WERI-Rb-1 (cell line): ENCODE data around the gene DAAM1.

Source experiments
- DNase-seq: peaks from one replicate; pipeline ENCODE4 v3.0.0-alpha.2; 2020
- H3K27ac ChIP-seq: fragments of 250-450 bp; sonication (Bioruptor Pico); 2 replicates; pipeline ENCODE4 v1.5.1; 2020; ENCODE audit warnings: mild to moderate bottlenecking, moderate library complexity
- H3K27me3 ChIP-seq: fragments of 250-450 bp; sonication (Bioruptor Pico); 2 replicates; pipeline ENCODE4 v1.5.1; 2021; ENCODE audit warnings: mild to moderate bottlenecking, low read depth, moderate library complexity; ENCODE audit not compliant: insufficient read depth, severe bottlenecking
- H3K36me3 ChIP-seq: fragments of 250-450 bp; sonication (Bioruptor Pico); 2 replicates; pipeline ENCODE4 v1.5.1; 2020; ENCODE audit warnings: mild to moderate bottlenecking, moderate library complexity
- H3K4me3 ChIP-seq: 2 replicates; pipeline ENCODE4 v1.5.1; 2011; ENCODE audit warnings: low read depth, mild to moderate bottlenecking, control low read depth, low read length
- H3K9me3 ChIP-seq: fragments of 250-450 bp; sonication (Bioruptor Pico); 2 replicates; pipeline ENCODE4 v1.5.1; 2021; ENCODE audit warnings: mild to moderate bottlenecking, moderate library complexity; ENCODE audit not compliant: severe bottlenecking
- TF ChIP-seq, protein P1 (sequence below): IDR thresholded peaks from 2 replicates; pipeline ENCODE4 v1.5.1; 2011; ENCODE audit warnings: low read depth, mild to moderate bottlenecking, control low read depth, inconsistent platforms, low read length

DAAM1 gene

DNA sequence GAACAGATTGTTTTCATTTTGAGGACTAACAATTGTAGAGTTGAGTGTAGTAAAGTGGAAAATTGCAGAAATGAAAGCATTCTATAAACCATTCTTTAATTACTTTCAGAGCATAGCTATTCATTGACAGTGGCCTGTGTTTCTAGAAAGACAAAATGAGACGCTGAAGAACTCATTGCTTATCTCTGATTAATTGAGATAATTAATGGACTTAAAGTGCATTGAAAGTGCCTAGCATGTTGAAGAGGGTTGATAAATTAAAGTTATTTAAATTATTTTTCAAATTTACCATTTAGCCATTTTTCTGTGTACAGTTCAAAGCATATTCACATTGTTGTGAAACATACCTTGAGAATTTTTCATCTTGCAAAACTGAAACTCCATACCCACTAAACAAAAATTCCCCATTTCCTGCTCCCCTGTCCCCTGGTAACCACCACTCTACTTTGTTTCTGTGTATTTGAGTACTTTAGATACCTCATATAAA lies 57.4 kb downstream of the DAAM1 start:
- Histone ChIP-seq H3K36me3 (no peaks in the 10 kb centered on the region), H3K9me3 (no peaks in the 10 kb centered on the region), H3K27me3 (no peaks in the 10 kb centered on the region), H3K27ac (no peak overlapping the region), H3K4me3 (no peak overlapping the region)
- TF ChIP-seq, protein P1, sequence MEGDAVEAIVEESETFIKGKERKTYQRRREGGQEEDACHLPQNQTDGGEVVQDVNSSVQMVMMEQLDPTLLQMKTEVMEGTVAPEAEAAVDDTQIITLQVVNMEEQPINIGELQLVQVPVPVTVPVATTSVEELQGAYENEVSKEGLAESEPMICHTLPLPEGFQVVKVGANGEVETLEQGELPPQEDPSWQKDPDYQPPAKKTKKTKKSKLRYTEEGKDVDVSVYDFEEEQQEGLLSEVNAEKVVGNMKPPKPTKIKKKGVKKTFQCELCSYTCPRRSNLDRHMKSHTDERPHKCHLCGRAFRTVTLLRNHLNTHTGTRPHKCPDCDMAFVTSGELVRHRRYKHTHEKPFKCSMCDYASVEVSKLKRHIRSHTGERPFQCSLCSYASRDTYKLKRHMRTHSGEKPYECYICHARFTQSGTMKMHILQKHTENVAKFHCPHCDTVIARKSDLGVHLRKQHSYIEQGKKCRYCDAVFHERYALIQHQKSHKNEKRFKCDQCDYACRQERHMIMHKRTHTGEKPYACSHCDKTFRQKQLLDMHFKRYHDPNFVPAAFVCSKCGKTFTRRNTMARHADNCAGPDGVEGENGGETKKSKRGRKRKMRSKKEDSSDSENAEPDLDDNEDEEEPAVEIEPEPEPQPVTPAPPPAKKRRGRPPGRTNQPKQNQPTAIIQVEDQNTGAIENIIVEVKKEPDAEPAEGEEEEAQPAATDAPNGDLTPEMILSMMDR: no peak
- DNase-seq: no peak

DNA sequence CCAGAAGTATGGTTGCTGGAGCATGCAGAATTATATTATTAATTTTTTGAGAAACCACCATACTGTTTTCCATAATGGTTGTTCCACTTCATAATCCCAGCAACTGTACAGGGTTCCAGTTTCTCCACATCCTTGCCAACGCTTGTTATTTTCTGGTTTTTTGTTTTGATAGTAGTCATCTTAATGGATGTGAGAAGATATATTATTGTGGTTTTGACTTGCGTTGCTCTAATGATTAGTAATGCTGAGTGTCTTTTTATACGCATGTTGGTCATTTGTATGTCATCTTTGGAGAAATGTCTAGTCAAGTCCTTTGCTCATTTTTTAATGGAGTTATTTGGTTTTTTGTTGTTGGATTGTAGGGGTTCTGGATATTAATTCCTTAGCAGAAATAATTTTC lies 58.1 kb downstream of the DAAM1 start:
- TF ChIP-seq, protein P1: no peak
- Histone ChIP-seq H3K27me3 (no peaks in the 10 kb centered on the region), H3K9me3 (no peaks in the 10 kb centered on the region), H3K4me3 (no peak overlapping the region), H3K27ac (no peak overlapping the region), H3K36me3 (no peaks in the 10 kb centered on the region)
- DNase-seq: no peak

- no peaks in the 10 kb centered on the region for H3K9me3 ChIP-seq
- DNase-seq: no peak
- TF ChIP-seq, protein P1: no peak
Measured at GRCh38 chr14:59247801-59248584, 59.5 kb downstream of the DAAM1 start.

GRCh38 chr14:59249029-59249428 lies 60.6 kb downstream of the DAAM1 start:
- Histone ChIP-seq H3K9me3 (no peaks in the 10 kb centered on the region), H3K27me3 (no peaks in the 10 kb centered on the region), H3K36me3 (no peaks in the 10 kb centered on the region), H3K4me3 (no peak overlapping the region), H3K27ac (no peak overlapping the region)
- DNase-seq: no peak
- TF ChIP-seq, protein P1: no peak

More at GRCh38 chr14:59247801-59248584, 59.5 kb downstream of the DAAM1 start:
- Histone ChIP-seq H3K36me3 (no peaks in the 10 kb centered on the region), H3K27ac (no peak overlapping the region), H3K27me3 (no peaks in the 10 kb centered on the region), H3K4me3 (no peak overlapping the region)

GRCh38 chr14:59251811-59252771 lies 63.6 kb downstream of the DAAM1 start:
- Histone ChIP-seq H3K9me3 (no peaks in the 10 kb centered on the region), H3K4me3 (no peak overlapping the region), H3K36me3 (no peaks in the 10 kb centered on the region), H3K27me3 (no peaks in the 10 kb centered on the region), H3K27ac (no peak overlapping the region)
- no peak for DNase-seq
- TF ChIP-seq, protein P1: no peak
